DMS114 treated with DMSO at 0.1 percent for 48 hours (cell line): ENCODE measurements around the gene MAPK8IP1.
"Not testable (repeated sequence)": the region's sequence is repeated elsewhere in the genome, so short reads cannot be mapped to it uniquely, and the experiment has no call there.

Experiments
- DNase-seq: peaks from one replicate; lab custom pipeline; 2025; ENCODE audit not compliant: unreplicated experiment; lab: John Stamatoyannopoulos, UW

MAPK8IP1 gene

GRCh38 chr11:45889555-45889954, 4.1 kb downstream of the MAPK8IP1 start:
- DNase-seq, result no peak

GRCh38 chr11:45889966-45890365, 4.5 kb downstream of the MAPK8IP1 start:
- DNase-seq, result no peak

GRCh38 chr11:45890886-45891550, 5.6 kb downstream of the MAPK8IP1 start:
- no peak for DNase-seq

GRCh38 chr11:45892856-45893255, 7.4 kb downstream of the MAPK8IP1 start:
- DNase-seq, result no peak

GRCh38 chr11:45894555-45895247, 9.2 kb downstream of the MAPK8IP1 start:
- no peak for DNase-seq

- DNase-seq, result no peak
These were observed 10.3 kb downstream of the MAPK8IP1 start for GRCh38 chr11:45895553-45896259.

- no peak for DNase-seq
These were observed 11.1 kb downstream of the MAPK8IP1 start for GRCh38 chr11:45896422-45896984.

- no peak for DNase-seq
These were observed 12.1 kb downstream of the MAPK8IP1 start for GRCh38 chr11:45897556-45897955.

GRCh38 chr11:45899086-45899447, 13.6 kb downstream of the MAPK8IP1 start:
- DNase-seq, result no peak

- DNase-seq, result peak; percentile 50
These were observed 14.2 kb downstream of the MAPK8IP1 start for GRCh38 chr11:45899448-45900174.

- not testable (repeated sequence) for DNase-seq
These were observed 14.8 kb downstream of the MAPK8IP1 start for GRCh38 chr11:45900175-45900800.

- DNase-seq, result no peak
These were observed 15.6 kb downstream of the MAPK8IP1 start for GRCh38 chr11:45900916-45901617.

- DNase-seq, result no peak
These were observed 16.2 kb downstream of the MAPK8IP1 start for GRCh38 chr11:45901626-45902025.

GRCh38 chr11:45902452-45903380, 17.3 kb downstream of the MAPK8IP1 start:
- no peak for DNase-seq

GRCh38 chr11:45904309-45904915, 19.0 kb downstream of the MAPK8IP1 start:
- no peak for DNase-seq

GRCh38 chr11:45905095-45905494, 19.6 kb downstream of the MAPK8IP1 start:
- DNase-seq, result no peak

- DNase-seq, result not testable (repeated sequence)
These were observed 20.1 kb downstream of the MAPK8IP1 start for GRCh38 chr11:45905576-45905975.

- no peak for DNase-seq
These were observed 20.7 kb downstream of the MAPK8IP1 start for GRCh38 chr11:45906096-45906682.
